PC-9 (cell line): ENCODE data around the gene PLEKHG4B. TPM values are rescaled to one million over a fixed set of nuclear protein-coding genes. Genes with fewer than 3 reads are reported as not detected.

Experiments used
- BruUV-seq: library from RNA; stranded (reverse); fragments of 400-500 nt; replicated peaks from 2 replicates; lab custom pipeline; 2021; lab: Mats Ljungman, UMichigan
- CTCF ChIA-PET: fragments of 300-600 bp; sonication (Branson Sonifier 250); formaldehyde crosslinking; loops from one replicate; lab custom pipeline; 2022; ENCODE audit warnings: antibody characterized with exemption; lab: Charles Lee
- POLR2A ChIA-PET: fragments of 300-600 bp; sonication (Branson Sonifier 250); formaldehyde crosslinking; loops from one replicate; lab custom pipeline; 2022; ENCODE audit warnings: antibody characterized with exemption; ENCODE audit not compliant: unreplicated experiment; lab: Charles Lee
- DNase-seq, 2 experiments: peaks; one replicate each; pipeline versions ENCODE4 v3.0.0 to v3.0.0-alpha.2; 2015 to 2022; ENCODE audit warnings: mixed read lengths in 1 of 2
- H2AFZ ChIP-seq: fragments of 200-600 bp; sonication (generic); 2 replicates; pipeline ENCODE4 v1.8.1; 2017; ENCODE audit warnings: antibody characterized with exemption
- H3F3A ChIP-seq: fragments of 200-600 bp; sonication (generic); 2 replicates; pipeline ENCODE4 v1.8.1; 2017; ENCODE audit warnings: antibody characterized with exemption, mild to moderate bottlenecking, low read depth; ENCODE audit not compliant: insufficient read depth
- H3K27ac ChIP-seq: fragments of 200-600 bp; sonication (generic); 2 replicates; pipeline ENCODE4 v1.6.1; 2016; ENCODE audit warnings: mixed run types
- H3K27me3 ChIP-seq: fragments of 200-600 bp; sonication (generic); 2 replicates; pipeline ENCODE4 v1.6.1; 2016; ENCODE audit warnings: low read depth, mixed run types; ENCODE audit not compliant: insufficient read depth
- H3K36me3 ChIP-seq: fragments of 200-600 bp; sonication (generic); 2 replicates; pipeline ENCODE4 v1.6.1; 2016; ENCODE audit warnings: low read depth, mixed run types
- H3K4me1 ChIP-seq: fragments of 200-600 bp; sonication (generic); replicated peaks from 2 replicates; pipeline ENCODE4 v1.6.1; 2016; ENCODE audit warnings: mixed run types; ENCODE audit not compliant: insufficient read depth
- H3K4me2 ChIP-seq: fragments of 200-600 bp; sonication (generic); 2 replicates; pipeline ENCODE4 v1.6.1; 2017; ENCODE audit warnings: mixed run types
- H3K4me3 ChIP-seq: fragments of 200-600 bp; sonication (generic); 2 replicates; pipeline ENCODE4 v1.6.1; 2016; ENCODE audit warnings: mixed run types
- H3K79me2 ChIP-seq: fragments of 200-600 bp; sonication (generic); 2 replicates; pipeline ENCODE4 v1.6.1; 2017; ENCODE audit warnings: low read depth, mixed run types
- H3K9me2 ChIP-seq: fragments of 200-600 bp; sonication (generic); 2 replicates; pipeline ENCODE4 v1.8.1; 2017; ENCODE audit warnings: mild to moderate bottlenecking; ENCODE audit not compliant: insufficient read depth
- H3K9me3 ChIP-seq: fragments of 200-600 bp; sonication (generic); 2 replicates; pipeline ENCODE4 v1.8.1; 2016; ENCODE audit warnings: low read depth; ENCODE audit not compliant: insufficient read depth
- H4K20me1 ChIP-seq: fragments of 200-600 bp; sonication (generic); 2 replicates; pipeline ENCODE4 v1.8.1; 2017; ENCODE audit not compliant: insufficient read depth
- EZH2 ChIP-seq: fragments of 200-600 bp; sonication (generic); IDR thresholded peaks from 2 replicates; pipeline ENCODE4 v1.8.0; 2017; ENCODE audit warnings: antibody characterized with exemption, low read depth
- intact Hi-C: fragments of 100-400 bp; cut with micrococcal nuclease; formaldehyde crosslinking; loops from one replicate; pipeline ENCODE4 v1.10.0; 2022; ENCODE audit not compliant: unreplicated experiment
- total RNA-seq: library from RNA; stranded (reverse); gene quantifications from 2 replicates; pipeline ENCODE4 v1.2.3, GENCODE V29; 2021
- TF ChIP-seq, protein P1 (sequence below): fragments of 200-600 bp; sonication (generic); conservative IDR thresholded peaks from 2 replicates; pipeline ENCODE4 v1.6.1; 2017; ENCODE audit warnings: mixed run types, antibody characterized with exemption, mild to moderate bottlenecking, moderate library complexity

PLEKHG4B gene
- total RNA-seq, 1 experiment from 2014 or later: not detected

DNA sequence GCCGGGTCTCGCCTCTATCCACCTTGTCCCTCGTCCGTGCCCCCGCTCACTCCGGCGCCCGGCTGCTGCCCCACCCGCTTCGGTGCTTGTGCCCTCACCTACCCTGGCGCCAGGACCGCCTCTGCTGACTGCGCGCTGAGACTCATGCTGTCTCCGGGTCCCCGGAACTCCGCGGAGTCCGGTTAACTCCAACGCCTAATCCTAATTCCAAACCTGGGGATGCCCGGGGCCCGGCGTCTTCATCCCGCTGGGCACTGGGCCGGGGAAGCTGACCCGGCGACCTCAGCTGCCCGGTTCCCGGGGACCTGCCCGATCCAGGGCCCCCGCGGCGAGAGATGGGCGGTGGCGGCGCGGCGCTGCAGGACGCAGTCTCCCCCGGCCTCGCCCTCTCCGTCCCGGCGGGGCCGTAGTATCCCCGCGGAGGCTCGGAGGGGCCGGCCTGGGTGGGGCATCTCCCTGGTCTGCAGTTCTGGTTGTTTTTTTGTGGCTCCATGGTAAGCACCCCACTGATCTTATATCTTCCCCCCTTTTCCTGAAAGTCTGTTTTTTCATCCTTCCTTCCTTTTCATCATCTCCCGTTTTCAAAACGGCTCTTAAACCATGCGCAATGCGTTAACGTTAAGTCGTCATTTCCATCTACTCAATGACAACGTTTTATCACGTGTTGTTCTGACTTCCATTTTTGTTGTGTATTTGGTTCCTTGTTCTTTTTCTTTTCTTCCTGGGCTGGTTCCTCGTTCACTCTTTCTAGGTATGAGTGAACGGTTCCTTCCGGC lies 41.1 kb upstream of the PLEKHG4B start:
- CTCF ChIA-PET: no interaction called here

GRCh38 chr5:51500-51823 lies 40.5 kb upstream of the PLEKHG4B start:
- H3K4me1 ChIP-seq: peaks cover 4% of the 10 kb centered on the region
- H3K27me3 ChIP-seq: peaks cover 4% of the 10 kb centered on the region; the same call in 1 of the 2 replicates
- H3K9me2 ChIP-seq: no peaks in the 10 kb centered on the region
- no peak overlapping the region for H3K27ac ChIP-seq
- BruUV-seq: no TSS peak
- no peak overlapping the region for H3K4me2 ChIP-seq
- no peak overlapping the region for H3K4me3 ChIP-seq
- CTCF ChIA-PET: no interaction called here
- no peak for TF ChIP-seq EZH2
- TF ChIP-seq, protein P1, sequence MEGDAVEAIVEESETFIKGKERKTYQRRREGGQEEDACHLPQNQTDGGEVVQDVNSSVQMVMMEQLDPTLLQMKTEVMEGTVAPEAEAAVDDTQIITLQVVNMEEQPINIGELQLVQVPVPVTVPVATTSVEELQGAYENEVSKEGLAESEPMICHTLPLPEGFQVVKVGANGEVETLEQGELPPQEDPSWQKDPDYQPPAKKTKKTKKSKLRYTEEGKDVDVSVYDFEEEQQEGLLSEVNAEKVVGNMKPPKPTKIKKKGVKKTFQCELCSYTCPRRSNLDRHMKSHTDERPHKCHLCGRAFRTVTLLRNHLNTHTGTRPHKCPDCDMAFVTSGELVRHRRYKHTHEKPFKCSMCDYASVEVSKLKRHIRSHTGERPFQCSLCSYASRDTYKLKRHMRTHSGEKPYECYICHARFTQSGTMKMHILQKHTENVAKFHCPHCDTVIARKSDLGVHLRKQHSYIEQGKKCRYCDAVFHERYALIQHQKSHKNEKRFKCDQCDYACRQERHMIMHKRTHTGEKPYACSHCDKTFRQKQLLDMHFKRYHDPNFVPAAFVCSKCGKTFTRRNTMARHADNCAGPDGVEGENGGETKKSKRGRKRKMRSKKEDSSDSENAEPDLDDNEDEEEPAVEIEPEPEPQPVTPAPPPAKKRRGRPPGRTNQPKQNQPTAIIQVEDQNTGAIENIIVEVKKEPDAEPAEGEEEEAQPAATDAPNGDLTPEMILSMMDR: no peak
- H4K20me1 ChIP-seq: no peaks in the 10 kb centered on the region
- H3K36me3 ChIP-seq: no peaks in the 10 kb centered on the region
- H2AFZ ChIP-seq: no peak overlapping the region
- H3K79me2 ChIP-seq: no peaks in the 10 kb centered on the region
- H3K9me3 ChIP-seq: no peaks in the 10 kb centered on the region
- intact Hi-C loops: no loop called here
- POLR2A ChIA-PET: no interaction called here
- DNase-seq: no peak
- peaks cover 3% of the 10 kb centered on the region; the same call in 1 of the 2 replicates for H3F3A ChIP-seq

More for the DNA sequence above, 41.1 kb upstream of the PLEKHG4B start:
- DNase-seq: no peak
- H3F3A ChIP-seq: peaks cover 3% of the 10 kb centered on the region; the same call in 1 of the 2 replicates
- H3K4me2 ChIP-seq: no peak overlapping the region
- no peaks in the 10 kb centered on the region for H3K9me2 ChIP-seq
- no peak for TF ChIP-seq EZH2
- TF ChIP-seq, protein P1: no peak
- no peaks in the 10 kb centered on the region for H4K20me1 ChIP-seq
- H3K36me3 ChIP-seq: no peaks in the 10 kb centered on the region
- intact Hi-C loops: no loop called here
- peaks cover 8% of the 10 kb centered on the region for H3K27me3 ChIP-seq
- POLR2A ChIA-PET: no interaction called here
- H3K4me1 ChIP-seq: peaks cover 4% of the 10 kb centered on the region
- no peaks in the 10 kb centered on the region for H3K79me2 ChIP-seq
- no TSS peak for BruUV-seq
- no peak overlapping the region for H3K27ac ChIP-seq
- H3K4me3 ChIP-seq: no peak overlapping the region
- no peak overlapping the region for H2AFZ ChIP-seq
- H3K9me3 ChIP-seq: no peaks in the 10 kb centered on the region

DNA sequence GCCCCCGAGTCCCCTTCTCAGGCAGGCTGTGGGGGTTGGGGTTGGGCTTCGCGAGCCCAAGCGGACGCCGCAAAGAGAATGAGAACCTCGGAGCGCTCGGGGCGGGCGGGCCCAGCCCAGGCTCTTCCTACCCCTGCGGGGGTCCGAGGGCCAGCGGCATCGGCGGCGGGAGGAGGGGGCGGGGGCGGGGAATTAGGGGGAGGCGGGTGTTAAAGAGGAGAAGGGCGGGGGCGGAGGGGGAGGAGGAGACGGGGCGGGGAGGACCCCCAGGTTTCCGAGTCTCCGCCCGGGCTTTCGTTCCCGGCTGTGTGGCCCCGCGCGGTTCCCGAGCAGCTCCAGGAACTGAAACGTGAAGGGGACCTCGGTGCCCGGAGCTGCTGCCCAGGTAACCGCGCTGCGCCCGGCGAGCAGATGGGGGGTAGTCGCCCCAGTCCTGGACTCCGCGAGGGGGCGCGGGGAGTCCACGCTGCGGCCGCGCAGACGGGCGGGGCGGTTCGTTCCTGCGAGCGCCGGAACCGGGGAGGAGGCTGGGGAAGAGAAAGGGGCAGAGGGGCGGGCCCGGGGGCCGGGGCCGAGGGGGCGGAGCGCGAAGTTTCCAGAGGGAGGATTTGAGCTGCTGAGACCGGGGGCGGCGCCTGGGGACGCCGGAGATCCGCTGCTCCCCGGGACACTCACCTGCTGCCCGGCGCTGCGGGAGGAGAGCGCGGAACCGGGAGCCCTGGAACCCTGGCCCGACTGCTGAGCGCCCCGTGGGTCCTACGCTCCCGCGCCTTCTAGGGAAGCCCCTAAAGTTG lies 38.4 kb upstream of the PLEKHG4B start:
- no peak for DNase-seq
- POLR2A ChIA-PET: no interaction called here
- Histone ChIP-seq H3K4me1 (no peaks in the 10 kb centered on the region), H3K9me2 (no peaks in the 10 kb centered on the region), H3K4me2 (no peak overlapping the region), H3K4me3 (no peak overlapping the region), H4K20me1 (0 out of 2 replicates have a peak, but pooled peaks cover 3% of the 10 kb centered on the region), H3K79me2 (no peaks in the 10 kb centered on the region), H3F3A (no peaks in the 10 kb centered on the region), H2AFZ (no peak overlapping the region), H3K36me3 (no peaks in the 10 kb centered on the region), H3K27me3 (peaks cover 4% of the 10 kb centered on the region; the same call in 1 of the 2 replicates), H3K27ac (no peak overlapping the region), H3K9me3 (no peaks in the 10 kb centered on the region)
- no TSS peak for BruUV-seq
- TF ChIP-seq, protein P1: no peak
- TF ChIP-seq EZH2: no peak
- CTCF ChIA-PET: interaction anchor here (0.6 kb wide), 1 partner anchor 405 kb away, joined by 3 read pairs; no protein-coding TSS in a partner anchor
- intact Hi-C loops: no loop called here
